Ishikawa (cell line): ENCODE results near the gene ADK.

Experiments
- CEBPB ChIP-seq: IDR thresholded peaks from 2 replicates; pipeline ENCODE4 v1.6.1; 2012
- EGR1 ChIP-seq: IDR thresholded peaks from 2 replicates; pipeline ENCODE4 v1.6.1; 2012
- FOXM1 ChIP-seq: IDR thresholded peaks from 2 replicates; pipeline ENCODE4 v1.6.1; 2012; ENCODE audit warnings: low read depth, borderline replicate concordance
- TAF1 ChIP-seq: IDR thresholded peaks from 2 replicates; pipeline ENCODE4 v1.6.1; 2012; ENCODE audit warnings: low read depth, mild to moderate bottlenecking
- YY1 ChIP-seq: IDR thresholded peaks from 2 replicates; pipeline ENCODE4 v1.6.1; 2012; ENCODE audit warnings: low read depth
- TF ChIP-seq, protein P1 (sequence below): IDR thresholded peaks from 2 replicates; pipeline ENCODE4 v1.6.1; 2012; ENCODE audit warnings: low read depth, mild to moderate bottlenecking
- TF ChIP-seq, protein P2 (sequence below): IDR thresholded peaks from 2 replicates; pipeline ENCODE4 v1.6.1; 2012

GRCh38 chr10:74544106-74544505 lies 393.1 kb downstream of the ADK start:
- TF ChIP-seq FOXM1: no peak
- no peak for TF ChIP-seq YY1
- TF ChIP-seq TAF1: no peak
- TF ChIP-seq, protein P1, sequence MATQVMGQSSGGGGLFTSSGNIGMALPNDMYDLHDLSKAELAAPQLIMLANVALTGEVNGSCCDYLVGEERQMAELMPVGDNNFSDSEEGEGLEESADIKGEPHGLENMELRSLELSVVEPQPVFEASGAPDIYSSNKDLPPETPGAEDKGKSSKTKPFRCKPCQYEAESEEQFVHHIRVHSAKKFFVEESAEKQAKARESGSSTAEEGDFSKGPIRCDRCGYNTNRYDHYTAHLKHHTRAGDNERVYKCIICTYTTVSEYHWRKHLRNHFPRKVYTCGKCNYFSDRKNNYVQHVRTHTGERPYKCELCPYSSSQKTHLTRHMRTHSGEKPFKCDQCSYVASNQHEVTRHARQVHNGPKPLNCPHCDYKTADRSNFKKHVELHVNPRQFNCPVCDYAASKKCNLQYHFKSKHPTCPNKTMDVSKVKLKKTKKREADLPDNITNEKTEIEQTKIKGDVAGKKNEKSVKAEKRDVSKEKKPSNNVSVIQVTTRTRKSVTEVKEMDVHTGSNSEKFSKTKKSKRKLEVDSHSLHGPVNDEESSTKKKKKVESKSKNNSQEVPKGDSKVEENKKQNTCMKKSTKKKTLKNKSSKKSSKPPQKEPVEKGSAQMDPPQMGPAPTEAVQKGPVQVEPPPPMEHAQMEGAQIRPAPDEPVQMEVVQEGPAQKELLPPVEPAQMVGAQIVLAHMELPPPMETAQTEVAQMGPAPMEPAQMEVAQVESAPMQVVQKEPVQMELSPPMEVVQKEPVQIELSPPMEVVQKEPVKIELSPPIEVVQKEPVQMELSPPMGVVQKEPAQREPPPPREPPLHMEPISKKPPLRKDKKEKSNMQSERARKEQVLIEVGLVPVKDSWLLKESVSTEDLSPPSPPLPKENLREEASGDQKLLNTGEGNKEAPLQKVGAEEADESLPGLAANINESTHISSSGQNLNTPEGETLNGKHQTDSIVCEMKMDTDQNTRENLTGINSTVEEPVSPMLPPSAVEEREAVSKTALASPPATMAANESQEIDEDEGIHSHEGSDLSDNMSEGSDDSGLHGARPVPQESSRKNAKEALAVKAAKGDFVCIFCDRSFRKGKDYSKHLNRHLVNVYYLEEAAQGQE: no peak
- TF ChIP-seq CEBPB: no peak
- no peak for TF ChIP-seq EGR1
- TF ChIP-seq, protein P2, sequence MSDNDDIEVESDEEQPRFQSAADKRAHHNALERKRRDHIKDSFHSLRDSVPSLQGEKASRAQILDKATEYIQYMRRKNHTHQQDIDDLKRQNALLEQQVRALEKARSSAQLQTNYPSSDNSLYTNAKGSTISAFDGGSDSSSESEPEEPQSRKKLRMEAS: no peak
